Measurements from ENCODE around the gene SPIN4.
"Not testable (repeated sequence)": the region's sequence is repeated elsewhere in the genome, so short reads cannot be mapped to it uniquely, and the experiment has no call there.

SPIN4 gene
- total RNA-seq: 0 to 1.1 reads per million in 2 donors

GRCh38 chrX:63350941-63351616, at the start of gene SPIN4:
SPIN4 (minus strand) TSS chrX:63351332; CDS start chrX:63350819, 513 bp downstream.
- peak; percentile 12 to 83 (median 29) for DNase-seq

DNA sequence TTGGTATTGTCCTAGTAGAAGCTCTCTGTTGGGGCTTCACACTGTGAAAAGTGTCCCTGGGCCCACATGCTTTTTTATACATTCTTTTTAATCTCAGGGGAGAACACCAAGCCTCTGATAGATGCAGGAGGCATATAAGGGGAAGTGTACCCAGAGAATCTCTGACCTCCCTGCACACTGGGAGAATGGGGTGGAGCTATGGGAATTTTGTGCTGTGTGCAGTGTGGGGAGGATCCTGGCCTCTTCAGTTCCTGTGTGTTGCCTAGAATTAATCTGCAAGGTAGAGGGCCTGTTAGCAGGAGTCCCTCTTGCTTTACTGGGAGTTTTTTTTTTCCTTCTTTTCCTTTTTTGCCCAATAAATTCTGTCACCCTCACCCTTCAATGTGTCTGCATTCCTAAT, 49.2 kb upstream of the SPIN4 start:
- DNase-seq: no peak

- DNase-seq: no peak
Observed at GRCh38 chrX:63394872-63395271, 43.7 kb upstream of the SPIN4 start.

GRCh38 chrX:63393094-63393493, 42.0 kb upstream of the SPIN4 start:
- DNase-seq: not testable (repeated sequence)

DNA sequence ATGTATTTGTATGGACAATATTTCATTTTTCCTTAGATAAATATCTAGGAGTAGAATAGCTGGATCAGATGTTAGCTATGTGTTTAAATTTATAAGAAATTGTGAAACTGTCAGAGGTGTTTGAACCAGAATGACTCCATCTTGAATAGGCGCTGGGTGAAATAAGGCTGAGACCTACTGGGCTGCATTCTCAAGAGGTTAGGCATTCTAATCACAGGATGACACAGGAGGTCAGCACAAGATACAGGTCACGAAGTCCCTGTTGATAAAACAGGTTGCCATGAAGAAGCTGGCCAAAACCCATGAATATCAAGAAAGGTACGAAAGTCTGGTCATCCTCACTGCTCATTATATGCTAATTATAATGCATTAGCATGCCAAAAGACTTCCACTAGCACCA, 36.3 kb upstream of the SPIN4 start:
- no peak for DNase-seq

GRCh38 chrX:63384263-63384662, 33.1 kb upstream of the SPIN4 start:
- not testable (repeated sequence) for DNase-seq

DNA sequence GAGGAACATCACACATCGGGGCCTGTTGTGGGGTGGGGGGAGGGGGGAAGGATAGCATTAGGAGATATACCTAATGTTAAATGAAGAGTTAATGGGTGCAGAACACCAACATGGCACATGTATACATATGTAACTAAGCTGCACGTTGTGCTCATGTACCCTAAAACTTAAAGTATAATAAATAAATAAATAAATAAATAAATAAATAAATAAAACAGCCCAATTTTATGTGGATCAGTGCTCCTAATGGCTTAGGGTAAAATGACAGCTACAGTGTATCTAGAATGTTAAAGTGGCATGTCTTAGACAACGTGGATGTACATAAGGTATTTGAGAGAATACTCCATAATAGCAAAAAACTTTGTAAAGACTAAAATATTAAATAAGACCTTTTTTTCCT, 21.9 kb upstream of the SPIN4 start:
- not testable (repeated sequence) for DNase-seq

- DNase-seq: not testable (repeated sequence)
Observed at GRCh38 chrX:63367699-63368098, 16.6 kb upstream of the SPIN4 start.

DNA sequence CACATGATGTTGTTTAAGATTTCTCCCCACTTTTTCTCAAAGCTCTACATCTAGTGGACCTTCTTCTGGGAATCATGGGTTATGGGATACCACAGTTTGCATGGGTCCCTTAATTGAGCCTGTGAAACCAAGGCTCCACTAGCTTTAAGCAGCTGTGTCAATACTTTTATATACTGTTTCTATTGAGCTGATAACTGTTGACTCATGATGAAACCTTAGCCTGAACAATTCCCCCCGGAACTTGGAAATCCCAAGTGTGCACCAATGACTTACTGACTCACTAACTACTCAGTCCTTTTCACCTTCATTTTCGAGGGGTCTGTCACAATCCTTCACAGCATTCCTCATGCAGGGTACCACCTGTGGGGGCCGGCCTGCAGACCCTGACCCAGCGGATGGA, 12.7 kb upstream of the SPIN4 start:
- no peak for DNase-seq

GRCh38 chrX:63361494-63361893, 10.4 kb upstream of the SPIN4 start:
- DNase-seq: no peak

- DNase-seq: peak in 1 of 5 experiments; percentile 19
Observed at GRCh38 chrX:63354484-63354883, 3.4 kb upstream of the SPIN4 start.

DNA sequence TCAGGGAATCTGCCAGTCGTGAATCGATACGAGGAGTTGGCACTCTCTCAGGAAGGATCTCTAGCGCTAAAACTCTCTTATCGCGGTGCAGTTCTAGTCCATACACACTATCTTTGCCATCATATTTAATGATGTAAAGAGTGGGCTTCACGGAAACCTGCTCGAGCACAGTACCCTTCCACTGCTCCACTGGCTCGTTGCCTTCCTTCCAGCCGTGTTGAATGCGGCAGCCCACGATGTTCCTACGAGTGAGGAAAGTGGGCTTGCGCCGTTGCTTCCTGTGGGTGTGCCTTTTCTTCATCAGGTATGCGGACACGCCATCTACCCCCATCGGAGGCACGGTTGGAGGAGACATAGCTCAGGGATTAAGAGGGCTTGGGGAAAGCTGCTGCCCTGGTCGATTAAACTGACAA, 661 bp downstream of the SPIN4 start:
- DNase-seq: peak in 3 of 5 experiments; percentile 3 to 37 (median 5)

DNA sequence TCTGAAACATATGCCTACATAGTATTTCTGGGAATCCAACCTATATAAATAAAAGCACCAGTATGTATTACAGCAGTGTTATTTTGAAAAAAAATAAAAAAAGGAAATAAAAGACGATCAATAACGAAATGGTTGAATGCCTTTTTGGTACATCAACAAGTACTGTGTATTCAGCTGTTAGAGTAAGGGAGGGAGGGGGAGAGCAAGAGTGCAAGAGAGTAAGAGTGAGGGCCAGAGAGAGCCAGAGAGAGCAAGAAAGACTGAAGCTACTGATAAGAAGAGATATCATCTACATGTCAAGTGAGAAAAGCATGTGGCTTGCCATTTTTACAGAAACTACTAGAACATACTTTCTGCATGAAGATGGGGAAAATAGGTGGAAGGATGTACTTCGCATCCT, 1.8 kb downstream of the SPIN4 start:
- DNase-seq: peak in 1 of 5 experiments; percentile 58

GRCh38 chrX:63330681-63331080, 20.5 kb downstream of the SPIN4 start:
- DNase-seq: no peak

DNA sequence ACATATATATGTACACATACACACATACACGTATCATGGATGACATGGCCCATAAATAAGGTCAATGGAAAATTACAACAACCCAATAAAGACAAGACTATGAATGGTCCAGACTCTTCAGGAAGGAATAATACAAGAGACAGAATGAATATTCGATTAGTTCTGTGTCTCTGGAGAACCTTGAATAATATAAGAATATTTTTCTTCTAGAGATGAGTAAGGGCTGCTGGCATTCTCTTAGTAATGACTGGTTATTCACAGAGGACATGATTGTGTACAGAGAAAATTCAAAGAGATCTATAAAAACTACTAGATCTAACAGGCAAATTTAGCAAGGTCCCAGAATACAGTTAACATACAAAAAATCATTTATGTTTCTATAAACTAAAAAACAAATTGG, 23.3 kb downstream of the SPIN4 start:
- no peak for DNase-seq

GRCh38 chrX:63299596-63299995, 51.5 kb downstream of the SPIN4 start:
- no peak for DNase-seq
